GM23248 (cell line): Measurements from ENCODE around the gene CSNK1G2.

Experiments
- EZH2 ChIP-seq: fragments of 200-600 bp; sonication (generic); IDR thresholded peaks from 2 replicates; pipeline ENCODE4 v1.6.1; 2018; ENCODE audit warnings: antibody characterized with exemption, mild to moderate bottlenecking; ENCODE audit not compliant: insufficient read depth, poor library complexity, severe bottlenecking
- EZH2phosphoT487 ChIP-seq: fragments of 200-600 bp; sonication (generic); IDR thresholded peaks from 2 replicates; pipeline ENCODE4 v1.6.1; 2018; ENCODE audit warnings: antibody characterized with exemption, moderate library complexity, mild to moderate bottlenecking, low read depth; ENCODE audit not compliant: insufficient read depth

DNA sequence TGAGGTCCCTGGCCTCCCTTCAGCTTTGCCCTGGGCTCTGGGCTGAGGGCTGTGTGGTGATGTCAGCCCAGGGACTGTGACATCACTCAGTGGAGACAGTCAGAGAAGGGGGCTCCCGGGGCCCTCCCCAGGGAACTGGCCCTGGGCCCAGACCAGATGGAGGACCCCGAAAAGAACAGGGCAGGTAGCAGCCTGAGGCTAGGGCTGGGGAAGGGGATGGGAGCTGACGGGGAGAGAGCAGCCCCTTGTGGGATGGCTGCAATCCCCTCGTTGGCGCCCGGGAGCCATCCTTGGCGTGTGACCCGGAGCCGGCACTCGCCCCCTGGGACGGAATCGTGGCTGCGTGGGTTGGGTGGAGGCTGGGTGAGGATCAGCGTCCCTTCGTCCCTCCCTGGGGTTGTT is 13.6 kb downstream of the CSNK1G2 start:
- TF ChIP-seq EZH2 (no peak), EZH2phosphoT487 (no peak)
